HFFc6 (cell line): ENCODE data around the gene ADRM1. TPM values are rescaled to one million over a fixed set of nuclear protein-coding genes. Genes with fewer than 3 reads are reported as not detected.

ENCODE experiments used
- DNase-seq: peaks from one replicate; pipeline ENCODE4 v3.0.0-alpha.2; 2018
- H3K27ac Mint-ChIP-seq: 2 replicates; pipeline ENCODE4 v1.8.0; 2020; ENCODE audit warnings: mild to moderate bottlenecking, mixed read lengths
- H3K27me3 Mint-ChIP-seq: 2 replicates; pipeline ENCODE4 v1.8.0; 2021; ENCODE audit warnings: mild to moderate bottlenecking, moderate library complexity, mixed read lengths; ENCODE audit not compliant: insufficient read depth
- H3K36me3 Mint-ChIP-seq: 2 replicates; pipeline ENCODE4 v1.8.0; 2021; ENCODE audit warnings: low read depth, mixed read lengths
- H3K4me1 Mint-ChIP-seq: 2 replicates; pipeline ENCODE4 v1.8.0; 2020; ENCODE audit warnings: low read depth, mixed read lengths
- H3K4me3 Mint-ChIP-seq: 2 replicates; pipeline ENCODE4 v1.8.0; 2020; ENCODE audit warnings: mild to moderate bottlenecking, moderate library complexity, mixed read lengths
- H3K9me3 Mint-ChIP-seq: 2 replicates; pipeline ENCODE4 v1.8.0; 2020; ENCODE audit warnings: mild to moderate bottlenecking, mixed read lengths
- CTCF ChIP-seq: fragments of 200-600 bp; sonication (generic); IDR thresholded peaks from 2 replicates; pipeline ENCODE4 v1.5.0; 2021; ENCODE audit warnings: antibody characterized with exemption, mild to moderate bottlenecking
- long read RNA-seq: library from polyadenylated mRNA; unstranded; transcript quantifications from one replicate; pipeline ENCODE4 v2.0.0, GENCODE V29; 2019
- total RNA-seq, 6 experiments: library from RNA; stranded (reverse); fragmentation: NEBNext Ultra II Directional; extraction: Animal tissue kit (Norgen Biotek cat#: 25700); gene quantifications; 2 replicates in 1 of 6; 3 replicates in 5 of 6; pipeline ENCODE4 v1.2.3, GENCODE V29; 2021

The ADRM1 gene
- 100 to 1,000 TPM; 126 to 133 (median 129) TPM for total RNA-seq
- long read RNA-seq, transcript ADRM1-205 (9 exons, 1,361 nt), result minor isoform, 33 of 354 reads
- long read RNA-seq, transcript ADRM1-201 (10 exons, 1,478 nt), result major isoform, 255 of 354 reads
- long read RNA-seq, partial matches to known transcripts, result 26 of 354 reads
- long read RNA-seq, other reads (novel, unspliced or antisense), result 40 of 354 reads

- no peaks in the 10 kb centered on the region; the same call in 1 of the 2 replicates for H3K27me3 Mint-ChIP-seq
- peaks cover 32% of the 10 kb centered on the region for H3K4me1 Mint-ChIP-seq
- TF ChIP-seq CTCF, result peak; percentile 90
- H3K36me3 Mint-ChIP-seq, result peaks cover 13% of the 10 kb centered on the region
- no peaks in the 10 kb centered on the region for H3K9me3 Mint-ChIP-seq
- peak within 1 kb of the TSS; percentile 97 for H3K27ac Mint-ChIP-seq
- peak within 1 kb of the TSS; percentile 97 for H3K4me3 Mint-ChIP-seq
- peak; percentile 93 for DNase-seq
Measured at GRCh38 chr20:62302341-62303061, at the start of gene ADRM1. Gene ADRM1 (plus strand): TSS chr20:62302997. CDS start chr20:62303569, 572 bp downstream.

GRCh38 chr20:62253398-62253797, 49.4 kb upstream of the ADRM1 start:
- no peak for DNase-seq
- Mint-ChIP-seq H3K27ac (no peak overlapping the region), H3K4me1 (peaks cover 21% of the 10 kb centered on the region), H3K36me3 (peaks cover 14% of the 10 kb centered on the region; the same call in 1 of the 2 replicates), H3K9me3 (no peaks in the 10 kb centered on the region), H3K27me3 (peaks cover 3% of the 10 kb centered on the region; the same call in 1 of the 2 replicates), H3K4me3 (no peak overlapping the region)
- no peak for TF ChIP-seq CTCF

- DNase-seq, result no peak
- H3K27ac Mint-ChIP-seq, result no peak overlapping the region
Measured at GRCh38 chr20:62254021-62254724, 48.6 kb upstream of the ADRM1 start.

GRCh38 chr20:62255976-62256375, 46.8 kb upstream of the ADRM1 start:
- Mint-ChIP-seq H3K36me3 (peaks cover 14% of the 10 kb centered on the region; the same call in 1 of the 2 replicates), H3K4me1 (peaks cover 24% of the 10 kb centered on the region), H3K27me3 (peaks cover 3% of the 10 kb centered on the region; the same call in 1 of the 2 replicates), H3K4me3 (no peak overlapping the region), H3K9me3 (no peaks in the 10 kb centered on the region), H3K27ac (0 out of 2 replicates have a peak overlapping the region, but pooled peaks have one; percentile 16)
- no peak for TF ChIP-seq CTCF
- DNase-seq, result no peak

More at GRCh38 chr20:62254021-62254724, 48.6 kb upstream of the ADRM1 start:
- no peak for TF ChIP-seq CTCF
- Mint-ChIP-seq H3K4me3 (no peak overlapping the region), H3K4me1 (peaks cover 29% of the 10 kb centered on the region), H3K36me3 (peaks cover 14% of the 10 kb centered on the region; the same call in 1 of the 2 replicates), H3K27me3 (peaks cover 3% of the 10 kb centered on the region; the same call in 1 of the 2 replicates), H3K9me3 (no peaks in the 10 kb centered on the region)

GRCh38 chr20:62258499-62259293, 44.1 kb upstream of the ADRM1 start:
- Mint-ChIP-seq H3K27ac (peak overlapping the region; percentile 83), H3K4me1 (peaks cover 14% of the 10 kb centered on the region), H3K9me3 (no peaks in the 10 kb centered on the region), H3K4me3 (peak overlapping the region; percentile 54), H3K27me3 (peaks cover 3% of the 10 kb centered on the region; the same call in 1 of the 2 replicates), H3K36me3 (peaks cover 14% of the 10 kb centered on the region)
- TF ChIP-seq CTCF, result no peak
- DNase-seq, result peak; percentile 81
